IPS DF 6.9 (cell line): Measurements from ENCODE around the gene LCORL.

Experiments
- DNase-seq: peaks from one replicate; pipeline ENCODE4 v3.0.0-alpha.2; 2013; ENCODE audit warnings: low read depth, low spot score
- H3K27ac ChIP-seq: one replicate; pipeline ENCODE4 v1.5.1; 2013; ENCODE audit warnings: low read length, control low read depth
- H3K27me3 ChIP-seq: 2 replicates; pipeline ENCODE4 v1.6.1; 2013; ENCODE audit warnings: mild to moderate bottlenecking, low read length; ENCODE audit not compliant: control insufficient read depth, insufficient read depth
- H3K36me3 ChIP-seq: 2 replicates; pipeline ENCODE4 v1.6.1; 2013; ENCODE audit warnings: low read length; ENCODE audit not compliant: control insufficient read depth, insufficient read depth
- H3K4me1 ChIP-seq: 2 replicates; pipeline ENCODE4 v1.6.1; 2013; ENCODE audit warnings: low read length; ENCODE audit not compliant: control insufficient read depth, insufficient read depth
- H3K4me3 ChIP-seq: 2 replicates; pipeline ENCODE4 v1.5.1; 2013; ENCODE audit warnings: mild to moderate bottlenecking, low read length
- H3K9me3 ChIP-seq: 2 replicates; pipeline ENCODE4 v1.6.1; 2013; ENCODE audit warnings: low read length, inconsistent platforms; ENCODE audit not compliant: control insufficient read depth, insufficient read depth
- WGBS: extraction: QIAGEN DNeasy Blood & Tissue Kit; methylation state at CpG from one replicate; pipeline ENCODE4 v1.1.7; 2013; ENCODE audit warnings: mixed read lengths, missing lambda C conversion rate; ENCODE audit not compliant: insufficient read length, insufficient coverage; 5-methylcytosine and 5-hydroxymethylcytosine counted together

LCORL gene

DNA sequence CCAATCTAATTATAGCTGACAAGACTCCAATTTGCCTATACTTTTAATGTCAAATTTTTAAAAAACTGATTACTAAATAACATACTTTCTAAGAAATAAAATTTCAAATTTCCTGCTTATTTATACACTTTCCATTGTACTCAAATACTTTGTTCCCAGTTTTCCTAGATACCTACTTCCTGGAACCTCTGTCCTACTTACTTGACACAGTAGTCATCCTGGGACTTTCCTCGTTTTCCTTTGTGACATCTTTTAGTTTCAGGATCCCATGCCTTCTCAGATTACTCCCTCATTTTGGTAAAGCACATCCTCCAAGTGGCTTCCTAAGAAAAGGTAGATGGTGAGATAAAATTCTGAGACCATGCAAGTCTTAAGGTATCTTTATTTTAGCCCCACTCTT lies 226.8 kb downstream of the LCORL start:
- H3K27me3 ChIP-seq, result no peaks in the 10 kb centered on the region
- H3K4me1 ChIP-seq, result no peaks in the 10 kb centered on the region
- H3K9me3 ChIP-seq, result no peaks in the 10 kb centered on the region
- no peak overlapping the region for H3K27ac ChIP-seq
- DNase-seq, result no peak
- no peaks in the 10 kb centered on the region for H3K36me3 ChIP-seq
- no peak overlapping the region for H3K4me3 ChIP-seq
- no CpG with 5 or more reads among the region's 1 CpG for WGBS
